ENCODE results near the gene TLL2.

Gene TLL2

DNA sequence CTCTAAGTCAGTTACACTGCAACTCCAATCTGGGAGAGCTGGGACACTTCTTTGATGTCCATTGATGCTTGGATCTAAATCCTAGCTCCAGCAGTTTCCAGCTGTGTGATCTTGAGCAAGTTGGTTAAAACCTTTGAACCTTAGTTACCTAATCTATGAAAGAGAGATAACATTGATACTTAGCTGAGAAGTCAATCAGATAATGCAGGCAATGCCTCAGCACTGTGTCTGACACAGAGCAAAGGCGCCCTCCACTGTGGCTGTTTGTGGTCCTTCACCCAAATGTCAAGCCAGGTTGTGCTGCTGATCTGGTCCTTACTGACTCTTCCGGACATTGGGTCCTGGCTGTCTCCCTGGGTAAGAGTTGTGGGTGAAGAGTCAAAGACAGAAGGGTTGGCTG, 189.3 kb downstream of the TLL2 start:
- DNase-seq (ENCODE audit: low read depth in 2 of 2), result no peak

DNA sequence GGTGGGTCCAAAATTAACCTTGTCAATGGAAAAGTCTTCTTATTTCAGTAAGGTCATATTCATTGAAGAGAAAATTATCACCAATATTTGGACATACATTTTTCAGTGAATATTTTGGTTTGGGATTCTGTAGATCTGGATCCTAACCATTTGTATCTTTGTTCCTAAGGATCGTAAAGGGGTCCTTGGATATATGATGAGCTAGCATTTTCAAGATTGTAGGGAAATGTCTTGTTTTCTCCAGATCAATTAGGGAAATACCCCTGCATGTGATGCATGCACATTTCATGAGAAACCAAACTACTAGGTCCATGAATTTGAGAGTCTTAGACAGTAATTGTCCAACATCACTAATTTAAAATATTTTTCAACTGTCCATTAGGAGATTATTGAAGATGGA, 191.5 kb downstream of the TLL2 start:
- DNase-seq (ENCODE audit: low read depth in 2 of 2), result no peak

DNA sequence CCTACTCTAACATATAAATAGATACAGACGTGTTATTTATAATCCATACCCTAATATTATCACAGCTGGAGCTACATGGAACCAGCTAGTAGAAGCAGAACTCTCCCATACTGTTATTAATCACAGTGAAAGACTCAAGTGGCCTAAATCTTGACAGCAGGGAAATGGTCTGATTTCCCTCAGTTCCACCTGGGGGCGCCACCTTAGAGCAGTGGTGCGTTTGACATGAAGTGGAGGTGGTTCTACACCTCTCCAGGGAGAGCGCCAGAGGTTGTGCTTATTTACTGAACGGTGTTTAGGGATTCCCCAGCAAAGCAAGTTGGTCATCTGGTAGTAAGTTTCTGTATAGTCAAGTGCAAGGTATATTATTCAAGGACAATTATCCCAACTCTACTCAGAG, 191.9 kb downstream of the TLL2 start:
- DNase-seq (ENCODE audit: low read depth in 2 of 2), result no peak

- DNase-seq (ENCODE audit: low read depth in 2 of 2), result no peak
Measured at GRCh38 chr10:96319754-96320474, 193.8 kb downstream of the TLL2 start.

DNA sequence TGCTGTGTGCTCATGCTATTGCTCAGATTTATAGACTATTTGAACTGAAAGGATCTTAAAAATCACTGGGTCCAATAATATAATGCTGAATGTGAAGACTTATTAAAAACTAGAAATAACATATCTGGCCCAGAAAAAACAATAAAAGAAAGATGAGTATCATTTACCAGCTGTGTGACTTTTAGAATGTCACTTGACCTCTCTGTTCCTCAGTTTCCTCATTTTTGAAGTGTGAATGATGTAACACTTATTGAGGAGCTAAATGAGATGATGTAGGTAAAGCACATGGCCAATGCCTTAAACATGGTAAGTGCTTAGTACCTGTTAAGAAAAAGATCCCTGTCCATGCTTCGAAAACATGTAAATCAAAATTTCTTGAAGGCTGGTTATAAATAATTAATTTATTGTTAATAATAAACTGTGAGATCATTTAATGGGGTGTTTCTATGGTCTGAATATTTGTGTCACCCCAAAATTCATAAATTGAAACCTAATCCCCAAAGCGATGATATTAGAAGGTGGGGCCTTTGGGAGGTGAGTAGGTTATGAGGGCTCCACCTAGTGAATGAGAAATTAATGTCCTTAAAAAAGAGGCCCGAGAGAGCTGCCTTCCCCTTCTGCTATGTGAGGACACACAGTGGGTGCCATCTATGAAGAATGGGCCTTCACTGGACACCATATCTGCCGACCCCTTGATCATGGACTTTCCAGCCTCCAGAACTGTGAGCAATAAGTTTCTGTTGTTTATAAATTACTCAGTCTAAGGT, 196.5 kb downstream of the TLL2 start:
- DNase-seq (ENCODE audit: low read depth in 2 of 2), result no peak
